Measurements from ENCODE around the gene ZNF316. TPM values are rescaled to one million over a fixed set of nuclear protein-coding genes. Genes with fewer than 3 reads are reported as not detected.

Gene ZNF316
- total RNA-seq, 1 donor, result 12.1 TPM

- H3K4me3 ChIP-seq (ENCODE audit: low read depth, low read length), result no peak overlapping the region
- TF ChIP-seq, protein P1, sequence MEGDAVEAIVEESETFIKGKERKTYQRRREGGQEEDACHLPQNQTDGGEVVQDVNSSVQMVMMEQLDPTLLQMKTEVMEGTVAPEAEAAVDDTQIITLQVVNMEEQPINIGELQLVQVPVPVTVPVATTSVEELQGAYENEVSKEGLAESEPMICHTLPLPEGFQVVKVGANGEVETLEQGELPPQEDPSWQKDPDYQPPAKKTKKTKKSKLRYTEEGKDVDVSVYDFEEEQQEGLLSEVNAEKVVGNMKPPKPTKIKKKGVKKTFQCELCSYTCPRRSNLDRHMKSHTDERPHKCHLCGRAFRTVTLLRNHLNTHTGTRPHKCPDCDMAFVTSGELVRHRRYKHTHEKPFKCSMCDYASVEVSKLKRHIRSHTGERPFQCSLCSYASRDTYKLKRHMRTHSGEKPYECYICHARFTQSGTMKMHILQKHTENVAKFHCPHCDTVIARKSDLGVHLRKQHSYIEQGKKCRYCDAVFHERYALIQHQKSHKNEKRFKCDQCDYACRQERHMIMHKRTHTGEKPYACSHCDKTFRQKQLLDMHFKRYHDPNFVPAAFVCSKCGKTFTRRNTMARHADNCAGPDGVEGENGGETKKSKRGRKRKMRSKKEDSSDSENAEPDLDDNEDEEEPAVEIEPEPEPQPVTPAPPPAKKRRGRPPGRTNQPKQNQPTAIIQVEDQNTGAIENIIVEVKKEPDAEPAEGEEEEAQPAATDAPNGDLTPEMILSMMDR (IDR thresholded peaks at IDR 0.05; ENCODE audit: insufficient read depth, low read depth, low read length), result no peak
- DNase-seq (ENCODE audit: low read depth), result no peak
Measured at GRCh38 chr7:6647080-6647479, 10.0 kb downstream of the ZNF316 start.

DNA sequence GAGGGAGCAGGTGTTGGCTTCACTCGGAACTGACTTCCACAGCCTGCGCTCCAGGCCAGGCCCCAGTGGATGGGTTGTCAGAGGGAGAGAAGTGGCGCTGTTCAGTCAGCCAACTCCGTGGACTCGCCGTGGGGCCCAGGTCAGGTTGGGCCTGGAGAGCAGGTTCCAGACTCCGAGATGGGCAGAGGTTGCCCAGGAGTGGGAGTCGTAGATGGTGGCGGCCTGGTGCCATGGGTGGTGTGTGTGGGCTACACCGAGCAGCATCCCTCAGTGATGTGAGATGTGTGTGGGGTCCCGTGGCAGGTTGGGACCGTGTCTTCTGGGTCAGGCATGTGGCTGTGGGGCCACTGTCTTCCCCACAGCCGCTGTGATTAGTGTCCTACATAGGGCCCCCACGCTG lies 10.4 kb downstream of the ZNF316 start:
- TF ChIP-seq, protein P1 (IDR thresholded peaks at IDR 0.05; ENCODE audit: insufficient read depth, low read depth, low read length), result no peak
- DNase-seq (ENCODE audit: low read depth), result no peak
- no peak overlapping the region for H3K4me3 ChIP-seq (ENCODE audit: low read depth, low read length)

GRCh38 chr7:6648066-6648814 lies 11.1 kb downstream of the ZNF316 start:
- DNase-seq (ENCODE audit: low read depth), result no peak
- H3K4me3 ChIP-seq (ENCODE audit: low read depth, low read length), result no peak overlapping the region
- TF ChIP-seq, protein P1 (IDR thresholded peaks at IDR 0.05; ENCODE audit: insufficient read depth, low read depth, low read length), result no peak

GRCh38 chr7:6648815-6649104 lies 11.6 kb downstream of the ZNF316 start:
- H3K4me3 ChIP-seq (ENCODE audit: low read depth, low read length), result no peak overlapping the region
- no peak for DNase-seq (ENCODE audit: low read depth)
- TF ChIP-seq, protein P1 (IDR thresholded peaks at IDR 0.05; ENCODE audit: insufficient read depth, low read depth, low read length), result no peak

DNA sequence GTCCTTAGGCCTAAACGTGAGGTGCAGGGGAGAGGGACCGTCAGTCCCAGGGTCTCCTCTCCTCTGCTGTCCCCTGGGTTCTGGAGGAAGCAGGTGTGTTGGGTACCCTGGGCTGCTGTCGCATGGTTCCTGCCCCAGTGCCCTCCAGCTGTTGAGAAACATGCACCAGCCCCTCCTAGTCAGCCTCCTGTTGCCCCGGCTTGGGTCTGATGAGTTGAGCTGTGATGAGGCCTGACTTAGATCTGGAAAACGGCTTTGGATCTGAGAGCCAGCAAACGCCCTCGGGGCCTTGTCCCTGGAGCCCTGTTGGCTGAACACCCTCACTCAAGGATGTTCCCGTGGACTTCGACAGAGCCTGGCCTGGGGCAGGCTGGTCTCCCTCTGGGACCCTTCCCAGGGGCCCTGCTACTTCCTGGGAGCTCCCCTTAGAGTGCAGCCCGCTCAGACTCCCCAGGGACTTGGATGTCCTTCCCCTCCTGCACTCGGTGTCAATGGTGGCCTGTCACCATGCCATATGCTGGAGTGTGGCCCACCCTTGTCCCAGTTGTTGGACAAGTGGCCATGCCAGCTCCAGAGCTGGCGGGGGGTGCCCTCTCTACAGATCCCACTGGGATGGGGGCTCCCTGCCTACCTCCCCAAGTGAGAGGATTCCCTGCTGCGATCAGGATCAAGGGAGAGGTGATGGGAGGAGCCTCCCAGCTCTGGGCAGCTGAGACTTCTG lies 12.3 kb downstream of the ZNF316 start:
- no peak overlapping the region for H3K4me3 ChIP-seq (ENCODE audit: low read depth, low read length)
- TF ChIP-seq, protein P1 (IDR thresholded peaks at IDR 0.05; ENCODE audit: insufficient read depth, low read depth, low read length), result no peak

DNA sequence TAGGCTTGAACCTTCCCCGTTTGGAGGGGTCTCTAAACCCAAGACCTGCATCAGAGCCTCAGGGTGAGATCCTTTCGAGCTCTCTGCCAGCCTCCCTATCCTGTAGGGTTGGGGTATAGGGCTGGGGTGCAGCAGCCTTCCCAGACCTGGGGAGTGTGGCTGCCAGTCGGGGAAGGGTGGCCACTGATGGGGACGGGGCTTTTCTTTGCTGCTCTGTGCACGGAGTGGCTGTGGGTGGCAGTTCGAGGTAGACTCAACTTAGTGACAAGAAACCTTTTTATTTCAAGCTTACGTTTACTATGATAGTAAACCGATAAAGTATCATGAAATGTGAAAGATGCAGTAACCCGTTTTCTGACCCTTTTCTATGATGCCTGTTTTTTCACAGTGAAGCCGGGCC lies 13.0 kb downstream of the ZNF316 start:
- DNase-seq (ENCODE audit: low read depth), result no peak
- H3K4me3 ChIP-seq (ENCODE audit: low read depth, low read length), result no peak overlapping the region
- TF ChIP-seq, protein P1 (IDR thresholded peaks at IDR 0.05; ENCODE audit: insufficient read depth, low read depth, low read length), result no peak

More for the DNA sequence above, 12.3 kb downstream of the ZNF316 start:
- DNase-seq (ENCODE audit: low read depth), result no peak

Data from fibroblast of villous mesenchyme (primary cell).